NCI-H2227 (cell line): ENCODE results near the gene FERD3L.

Experiments
- DNase-seq: peaks from one replicate; lab custom pipeline; 2025; ENCODE audit not compliant: unreplicated experiment; lab: John Stamatoyannopoulos, UW

FERD3L gene

GRCh38 chr7:19101472-19101871 lies 43.7 kb downstream of the FERD3L start:
- no peak for DNase-seq

GRCh38 chr7:19099924-19100323 lies 45.3 kb downstream of the FERD3L start:
- no peak for DNase-seq

GRCh38 chr7:19099194-19099593 lies 46.0 kb downstream of the FERD3L start:
- DNase-seq: no peak

- DNase-seq: no peak
Observed at GRCh38 chr7:19098510-19098909, 46.7 kb downstream of the FERD3L start.

GRCh38 chr7:19097165-19098055 lies 47.8 kb downstream of the FERD3L start:
- DNase-seq: no peak

- no peak for DNase-seq
Observed at GRCh38 chr7:19095353-19095860, 49.8 kb downstream of the FERD3L start.
